HL-60 (cell line): ENCODE measurements around the gene MAST3.

ENCODE experiments used
- DNase-seq, 2 experiments: peaks; one replicate each; pipeline ENCODE4 v3.0.0-alpha.2; 2010 to 2020; ENCODE audit warnings: low read depth in 1 of 2, low spot score in 1 of 2
- H3K27ac ChIP-seq: fragments of 250-450 bp; sonication (Bioruptor Pico); replicated peaks from 2 replicates; pipeline ENCODE4 v1.5.1; 2020; ENCODE audit warnings: mild to moderate bottlenecking, moderate library complexity
- H3K27me3 ChIP-seq: fragments of 250-450 bp; sonication (Bioruptor Pico); 2 replicates; pipeline ENCODE4 v1.5.1; 2021; ENCODE audit warnings: mild to moderate bottlenecking, moderate library complexity; ENCODE audit not compliant: insufficient read depth, poor library complexity, severe bottlenecking
- H3K4me3 ChIP-seq: replicated peaks from 2 replicates; pipeline ENCODE4 v1.5.1; 2011; ENCODE audit warnings: mild to moderate bottlenecking, control low read depth, low read length; ENCODE audit not compliant: insufficient read depth
- GABPA ChIP-seq: IDR thresholded peaks from 2 replicates; pipeline ENCODE4 v1.6.1; 2012; ENCODE audit warnings: low read depth
- POLR2AphosphoS5 ChIP-seq: IDR thresholded peaks from 2 replicates; pipeline ENCODE4 v1.6.1; 2012; ENCODE audit warnings: low read depth
- SPI1 ChIP-seq: IDR thresholded peaks from 2 replicates; pipeline ENCODE4 v1.6.1; 2012; ENCODE audit warnings: low read depth, mild to moderate bottlenecking, borderline replicate concordance
- TF ChIP-seq, protein P1 (sequence below): IDR thresholded peaks from one replicate; pipeline ENCODE4 v1.5.1; 2011; ENCODE audit warnings: low read length, control low read depth, inconsistent platforms; ENCODE audit not compliant: insufficient read depth
- TF ChIP-seq, protein P2 (sequence below): IDR thresholded peaks from 2 replicates; pipeline ENCODE4 v1.6.1; 2012; ENCODE audit warnings: low read depth; ENCODE audit not compliant: insufficient replicate concordance

Gene MAST3

DNA sequence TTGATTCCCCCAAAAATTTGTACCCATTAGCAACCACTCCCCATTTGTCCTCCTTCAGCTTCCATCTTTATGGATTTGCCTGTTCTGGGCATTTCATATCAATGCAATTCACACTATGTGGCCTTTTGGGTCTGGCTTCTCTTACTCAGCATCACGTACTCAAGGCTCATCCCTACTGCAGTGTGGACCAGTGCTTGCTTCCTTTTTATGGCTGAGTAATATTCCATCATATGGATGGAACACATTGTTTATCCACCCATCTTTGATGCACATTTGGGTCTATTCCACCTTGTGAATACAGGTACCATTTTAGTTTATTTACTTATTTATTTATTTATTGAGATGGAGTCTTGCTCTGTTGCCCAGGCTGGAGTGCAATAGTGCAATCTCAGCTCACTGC, 42.9 kb downstream of the MAST3 start:
- H3K4me3 ChIP-seq, result no peak overlapping the region
- no peaks in the 10 kb centered on the region for H3K27me3 ChIP-seq
- H3K27ac ChIP-seq, result no peak overlapping the region
- TF ChIP-seq, protein P1, sequence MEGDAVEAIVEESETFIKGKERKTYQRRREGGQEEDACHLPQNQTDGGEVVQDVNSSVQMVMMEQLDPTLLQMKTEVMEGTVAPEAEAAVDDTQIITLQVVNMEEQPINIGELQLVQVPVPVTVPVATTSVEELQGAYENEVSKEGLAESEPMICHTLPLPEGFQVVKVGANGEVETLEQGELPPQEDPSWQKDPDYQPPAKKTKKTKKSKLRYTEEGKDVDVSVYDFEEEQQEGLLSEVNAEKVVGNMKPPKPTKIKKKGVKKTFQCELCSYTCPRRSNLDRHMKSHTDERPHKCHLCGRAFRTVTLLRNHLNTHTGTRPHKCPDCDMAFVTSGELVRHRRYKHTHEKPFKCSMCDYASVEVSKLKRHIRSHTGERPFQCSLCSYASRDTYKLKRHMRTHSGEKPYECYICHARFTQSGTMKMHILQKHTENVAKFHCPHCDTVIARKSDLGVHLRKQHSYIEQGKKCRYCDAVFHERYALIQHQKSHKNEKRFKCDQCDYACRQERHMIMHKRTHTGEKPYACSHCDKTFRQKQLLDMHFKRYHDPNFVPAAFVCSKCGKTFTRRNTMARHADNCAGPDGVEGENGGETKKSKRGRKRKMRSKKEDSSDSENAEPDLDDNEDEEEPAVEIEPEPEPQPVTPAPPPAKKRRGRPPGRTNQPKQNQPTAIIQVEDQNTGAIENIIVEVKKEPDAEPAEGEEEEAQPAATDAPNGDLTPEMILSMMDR, result no peak
- TF ChIP-seq POLR2AphosphoS5, result no peak
- no peak for TF ChIP-seq GABPA
- TF ChIP-seq, protein P2, sequence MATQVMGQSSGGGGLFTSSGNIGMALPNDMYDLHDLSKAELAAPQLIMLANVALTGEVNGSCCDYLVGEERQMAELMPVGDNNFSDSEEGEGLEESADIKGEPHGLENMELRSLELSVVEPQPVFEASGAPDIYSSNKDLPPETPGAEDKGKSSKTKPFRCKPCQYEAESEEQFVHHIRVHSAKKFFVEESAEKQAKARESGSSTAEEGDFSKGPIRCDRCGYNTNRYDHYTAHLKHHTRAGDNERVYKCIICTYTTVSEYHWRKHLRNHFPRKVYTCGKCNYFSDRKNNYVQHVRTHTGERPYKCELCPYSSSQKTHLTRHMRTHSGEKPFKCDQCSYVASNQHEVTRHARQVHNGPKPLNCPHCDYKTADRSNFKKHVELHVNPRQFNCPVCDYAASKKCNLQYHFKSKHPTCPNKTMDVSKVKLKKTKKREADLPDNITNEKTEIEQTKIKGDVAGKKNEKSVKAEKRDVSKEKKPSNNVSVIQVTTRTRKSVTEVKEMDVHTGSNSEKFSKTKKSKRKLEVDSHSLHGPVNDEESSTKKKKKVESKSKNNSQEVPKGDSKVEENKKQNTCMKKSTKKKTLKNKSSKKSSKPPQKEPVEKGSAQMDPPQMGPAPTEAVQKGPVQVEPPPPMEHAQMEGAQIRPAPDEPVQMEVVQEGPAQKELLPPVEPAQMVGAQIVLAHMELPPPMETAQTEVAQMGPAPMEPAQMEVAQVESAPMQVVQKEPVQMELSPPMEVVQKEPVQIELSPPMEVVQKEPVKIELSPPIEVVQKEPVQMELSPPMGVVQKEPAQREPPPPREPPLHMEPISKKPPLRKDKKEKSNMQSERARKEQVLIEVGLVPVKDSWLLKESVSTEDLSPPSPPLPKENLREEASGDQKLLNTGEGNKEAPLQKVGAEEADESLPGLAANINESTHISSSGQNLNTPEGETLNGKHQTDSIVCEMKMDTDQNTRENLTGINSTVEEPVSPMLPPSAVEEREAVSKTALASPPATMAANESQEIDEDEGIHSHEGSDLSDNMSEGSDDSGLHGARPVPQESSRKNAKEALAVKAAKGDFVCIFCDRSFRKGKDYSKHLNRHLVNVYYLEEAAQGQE, result no peak
- TF ChIP-seq SPI1, result no peak
- no peak for DNase-seq

DNA sequence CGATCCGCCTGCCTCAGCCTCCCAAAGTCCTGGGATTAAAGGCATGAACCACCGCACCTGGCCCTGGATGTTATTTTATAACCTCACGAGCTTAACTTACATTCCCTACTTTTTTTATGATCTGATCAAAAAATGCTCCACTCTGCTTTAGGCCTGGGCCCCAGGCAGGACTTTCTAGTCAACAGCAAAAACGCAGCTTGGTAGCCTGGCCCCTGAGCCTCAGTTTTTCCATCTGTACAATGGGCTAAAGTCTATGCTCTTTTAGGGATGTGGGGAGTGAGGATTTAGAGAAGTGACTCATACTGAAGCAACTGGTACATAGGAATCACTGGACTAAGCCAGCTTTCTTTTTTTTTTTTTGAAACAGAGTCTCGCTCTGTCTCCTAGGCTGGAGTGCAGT, 43.5 kb downstream of the MAST3 start:
- TF ChIP-seq SPI1 (no peak), POLR2AphosphoS5 (no peak), GABPA (no peak)
- TF ChIP-seq, protein P1, result no peak
- TF ChIP-seq, protein P2, result no peak
- DNase-seq, result no peak
- Histone ChIP-seq H3K27ac (no peak overlapping the region), H3K27me3 (no peaks in the 10 kb centered on the region), H3K4me3 (no peak overlapping the region)

DNA sequence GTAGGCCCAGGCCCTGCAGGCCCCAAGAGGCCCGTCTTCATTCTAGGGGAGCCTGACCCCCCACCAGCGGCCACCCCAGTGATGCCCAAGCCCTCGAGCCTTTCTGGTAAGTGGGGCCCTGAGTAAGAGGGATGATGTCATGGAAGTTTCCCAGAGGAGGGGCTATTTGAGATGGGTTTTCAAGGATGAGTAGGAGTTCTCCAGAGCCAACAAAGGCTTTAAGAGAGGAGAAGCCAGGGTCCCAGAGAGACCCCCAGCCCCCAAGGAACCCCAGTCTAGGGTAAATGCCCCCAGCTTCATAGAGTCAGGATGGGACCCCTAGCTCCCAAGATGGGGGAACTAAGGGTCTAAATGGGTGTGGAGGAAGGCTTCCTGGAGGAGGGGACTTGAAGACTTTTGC, 46.3 kb downstream of the MAST3 start:
- TF ChIP-seq POLR2AphosphoS5 (no peak), SPI1 (no peak), GABPA (no peak)
- TF ChIP-seq, protein P1, result no peak
- TF ChIP-seq, protein P2, result no peak
- Histone ChIP-seq H3K27ac (no peak overlapping the region), H3K27me3 (no peaks in the 10 kb centered on the region), H3K4me3 (no peak overlapping the region)
- no peak for DNase-seq
